Panc1 (cell line): ENCODE results near the gene MAML3. TPM values are rescaled to one million over a fixed set of nuclear protein-coding genes. Genes with fewer than 3 reads are reported as not detected.

Experiments
- ATAC-seq: fragments of 200-7000 bp; cut with Tn5 transposase; 2 replicates; pipeline ENCODE4 v1.9.1; 2020; ENCODE audit warnings: mild to moderate bottlenecking, moderate library complexity
- BruUV-seq: library from RNA; stranded (reverse); fragments of 400-500 nt; replicated peaks from 2 replicates; lab custom pipeline; 2021; lab: Mats Ljungman, UMichigan
- CTCF ChIA-PET: fragments of 300-600 bp; sonication (Branson Sonifier 250); formaldehyde crosslinking; loops from one replicate; lab custom pipeline; 2022; ENCODE audit warnings: antibody characterized with exemption; lab: Charles Lee
- POLR2A ChIA-PET: fragments of 300-600 bp; sonication (Branson Sonifier 250); formaldehyde crosslinking; loops from one replicate; lab custom pipeline; 2022; ENCODE audit warnings: antibody characterized with exemption; lab: Charles Lee
- DNase-seq: peaks from one replicate; pipeline ENCODE4 v3.0.0-alpha.2; 2010; ENCODE audit warnings: low read depth, low spot score
- H3K27ac ChIP-seq: 2 replicates; pipeline ENCODE4 v1.5.1; 2011; ENCODE audit warnings: mild to moderate bottlenecking, low read length, inconsistent platforms
- H3K27me3 ChIP-seq: fragments of 200-500 bp; sonication (Bioruptor generic); 2 replicates; pipeline ENCODE4 v1.6.0; 2014; ENCODE audit warnings: low read length, inconsistent platforms; ENCODE audit not compliant: control insufficient read depth, insufficient read depth
- H3K36me3 ChIP-seq: fragments of 200-500 bp; sonication (Bioruptor generic); 2 replicates; pipeline ENCODE4 v1.5.1; 2014; ENCODE audit warnings: inconsistent platforms, mild to moderate bottlenecking, low read length, moderate library complexity; ENCODE audit not compliant: control insufficient read depth, insufficient read depth
- H3K4me1 ChIP-seq: 2 replicates; pipeline ENCODE4 v1.5.1; 2011; ENCODE audit warnings: inconsistent platforms, mild to moderate bottlenecking, low read length, moderate library complexity; ENCODE audit not compliant: control insufficient read depth, insufficient read depth
- H3K4me3 ChIP-seq, 2 experiments: 2 replicates each; pipeline ENCODE4 v1.5.1; 2011 to 2012; ENCODE audit warnings: low read depth in 2 of 2, low read length in 2 of 2, mild to moderate bottlenecking in 2 of 2, inconsistent platforms in 1 of 2, moderate library complexity in 1 of 2
- H3K9me3 ChIP-seq: fragments of 200-500 bp; sonication (Bioruptor generic); 2 replicates; pipeline ENCODE4 v1.5.1; 2014; ENCODE audit warnings: low read depth, mild to moderate bottlenecking, inconsistent platforms, low read length, moderate library complexity; ENCODE audit not compliant: control insufficient read depth, insufficient read depth
- CTCF ChIP-seq: fragments of 450-650 bp; IDR thresholded peaks from 2 replicates; pipeline ENCODE4 v1.5.1; 2017; ENCODE audit warnings: mild to moderate bottlenecking
- POLR2AphosphoS5 ChIP-seq: IDR thresholded peaks from 2 replicates; pipeline ENCODE4 v1.6.1; 2012; ENCODE audit warnings: mild to moderate bottlenecking, low read depth, low read length, moderate library complexity
- REST ChIP-seq, 2 experiments: IDR thresholded peaks; 2 replicates each; pipeline ENCODE4 v1.6.1; 2011 to 2012; ENCODE audit warnings: low read depth in 2 of 2, control low read depth in 1 of 2, low read length in 1 of 2, mild to moderate bottlenecking in 1 of 2, moderate library complexity in 1 of 2; ENCODE audit not compliant: insufficient read depth in 1 of 2
- SIN3A ChIP-seq: IDR thresholded peaks from 2 replicates; pipeline ENCODE4 v1.6.1; 2012; ENCODE audit warnings: low read depth, mild to moderate bottlenecking, low read length, moderate library complexity, borderline replicate concordance; ENCODE audit not compliant: insufficient read depth
- TCF7L2 ChIP-seq: IDR thresholded peaks from 2 replicates; pipeline ENCODE4 v1.6.1; 2011; ENCODE audit warnings: mild to moderate bottlenecking, low read depth, low read length, inconsistent platforms
- in situ Hi-C: cut with HindIII; loops from 2 replicates; pipeline ENCODE4 v1.10.0; 2016; ENCODE audit warnings: low sequenced_read_pairs, low pct_unique_long_range_greater_than_20kb
- intact Hi-C: fragments of 100-400 bp; cut with micrococcal nuclease; formaldehyde crosslinking; loops from one replicate; pipeline ENCODE4 v1.10.0; 2022; ENCODE audit not compliant: unreplicated experiment
- total RNA-seq: library from RNA; stranded (reverse); gene quantifications from one replicate; pipeline ENCODE4 v1.2.1, GENCODE V29; 2021; ENCODE audit not compliant: unreplicated experiment

Gene MAML3
- total RNA-seq, 1 experiment from 2014 or later = 7.7 TPM

- Histone ChIP-seq H3K4me1 (peaks cover 17% of the 10 kb centered on the region), H3K27me3 (no peaks in the 10 kb centered on the region), H3K4me3 (peak overlapping the region; percentile 32 to 49), H3K27ac (peak overlapping the region; percentile 79), H3K36me3 (no peaks in the 10 kb centered on the region), H3K9me3 (no peaks in the 10 kb centered on the region)
- ChIA-PET CTCF (interaction anchor here (0.7 kb wide), 2 partner anchors 128 to 226 kb away, joined by 4 to 11 read pairs; no protein-coding TSS in a partner anchor), POLR2A (no interaction called here)
- DNase-seq (no peak), ATAC-seq (peak; percentile 81)
- BruUV-seq = no TSS peak
- TF ChIP-seq REST (IDR thresholded peaks at IDR 0.05; ENCODE audit: insufficient read depth in 1 of 2, low read depth in 2 of 2, low read length in 1 of 2) (no peak), TCF7L2 (no peak)
- intact Hi-C loops (no loop called here), in situ Hi-C loops (no loop called here)
Measured at GRCh38 chr4:140004549-140004895, 149.5 kb downstream of the MAML3 start.

- TF ChIP-seq TCF7L2 (no peak), SIN3A (no peak), CTCF (no peak), POLR2AphosphoS5 (no peak), REST (IDR thresholded peaks at IDR 0.05; ENCODE audit: insufficient read depth in 1 of 2, low read depth in 2 of 2, low read length in 1 of 2) (no peak)
- Histone ChIP-seq H3K4me1 (peaks cover 17% of the 10 kb centered on the region), H3K27ac (peak overlapping the region; percentile 79; the same call in 1 of the 2 replicates), H3K4me3 (peak overlapping the region; percentile 32 to 49), H3K36me3 (no peaks in the 10 kb centered on the region), H3K9me3 (no peaks in the 10 kb centered on the region), H3K27me3 (no peaks in the 10 kb centered on the region)
- ChIA-PET POLR2A (no interaction called here), CTCF (interaction anchor here (0.7 kb wide), 2 partner anchors 128 to 225 kb away, joined by 4 to 11 read pairs; no protein-coding TSS in a partner anchor)
- ATAC-seq (peak; percentile 62; the same call in 1 of the 2 replicates), DNase-seq (no peak)
- no TSS peak for BruUV-seq
- in situ Hi-C loops (no loop called here), intact Hi-C loops (loop anchor here (1.0 kb wide), 1 partner anchor 40 kb away; no protein-coding TSS in a partner anchor)
Measured at GRCh38 chr4:140003876-140004548, 150.0 kb downstream of the MAML3 start.
